Measurements from ENCODE around the gene COG7. TPM values are rescaled to one million over a fixed set of nuclear protein-coding genes. Genes with fewer than 3 reads are reported as not detected.

COG7 gene
- total RNA-seq, 1 donor from 2014 or later: 25.9 TPM

Other genes with a start within 250 kb of the COG7 start
- 16.1 TPM for gene SCNN1B, start 150.9 kb downstream of the COG7 start, total RNA-seq
- gene GGA2, start 57.3 kb upstream of the COG7 start, total RNA-seq: 10.7 TPM
- gene EARS2, start 104.2 kb upstream of the COG7 start, total RNA-seq: 16.8 TPM
- gene UBFD1, start 104.5 kb upstream of the COG7 start, total RNA-seq: 51.8 TPM
- 71.4 TPM for gene NDUFAB1, start 143.1 kb upstream of the COG7 start, total RNA-seq
- gene PALB2, start 188.1 kb upstream of the COG7 start, total RNA-seq: 2.1 TPM
- gene DCTN5, start 188.3 kb upstream of the COG7 start, total RNA-seq: 16.7 TPM
- gene PLK1, start 225.7 kb upstream of the COG7 start, total RNA-seq: 35.2 TPM

Measured in ascending aorta (tissue), 1 donor.